ENCODE data around the gene LAMA1.

The LAMA1 gene

GRCh38 chr18:6983366-6983765, 134.2 kb downstream of the LAMA1 start:
- DNase-seq: no peak

- no peak for DNase-seq
Observed at GRCh38 chr18:6982398-6982797, 135.2 kb downstream of the LAMA1 start.

GRCh38 chr18:6980363-6980762, 137.2 kb downstream of the LAMA1 start:
- no peak for DNase-seq

- DNase-seq: no peak
Observed at GRCh38 chr18:6979954-6980353, 137.6 kb downstream of the LAMA1 start.

- DNase-seq: no peak
Observed at GRCh38 chr18:6976935-6977334, 140.7 kb downstream of the LAMA1 start.

GRCh38 chr18:6975084-6975483, 142.5 kb downstream of the LAMA1 start:
- no peak for DNase-seq

GRCh38 chr18:6971823-6972478, 145.6 kb downstream of the LAMA1 start:
- DNase-seq: no peak

- no peak for DNase-seq
Observed at GRCh38 chr18:6963452-6964097, 154.0 kb downstream of the LAMA1 start.

GRCh38 chr18:6962571-6963451, 154.8 kb downstream of the LAMA1 start:
- DNase-seq: no peak

GRCh38 chr18:6961331-6961730, 156.3 kb downstream of the LAMA1 start:
- DNase-seq: no peak

- DNase-seq: peak; percentile 53
Observed at GRCh38 chr18:6960656-6961055, 156.9 kb downstream of the LAMA1 start.

GRCh38 chr18:6960124-6960523, 157.5 kb downstream of the LAMA1 start:
- DNase-seq: no peak

GRCh38 chr18:6959110-6959509, 158.5 kb downstream of the LAMA1 start:
- DNase-seq: peak; percentile 62

GRCh38 chr18:6956999-6957398, 160.6 kb downstream of the LAMA1 start:
- no peak for DNase-seq

GRCh38 chr18:6956495-6956894, 161.1 kb downstream of the LAMA1 start:
- DNase-seq: no peak

- DNase-seq: no peak
Observed at GRCh38 chr18:6955304-6955703, 162.3 kb downstream of the LAMA1 start.

- DNase-seq: no peak
Observed at GRCh38 chr18:6954501-6954900, 163.1 kb downstream of the LAMA1 start.

GRCh38 chr18:6951336-6952090, 166.1 kb downstream of the LAMA1 start:
- DNase-seq: no peak

GRCh38 chr18:6950641-6951040, 167.0 kb downstream of the LAMA1 start:
- no peak for DNase-seq

GRCh38 chr18:6949800-6950586, 167.6 kb downstream of the LAMA1 start:
- DNase-seq: no peak

GRCh38 chr18:6948281-6949055, 169.1 kb downstream of the LAMA1 start:
- no peak for DNase-seq

All from NCI-H226 (cell line).